Measurements from ENCODE around the gene HACL1.

GRCh38 chr3:15591242-15591641 lies 10.1 kb downstream of the HACL1 start:
- no peak for TF ChIP-seq POLR2A (IDR thresholded peaks at IDR 0.05)
- no peak for TF ChIP-seq CTCF (IDR thresholded peaks at IDR 0.05)
- no peak for TF ChIP-seq EP300 (IDR thresholded peaks at IDR 0.05)
